ENCODE results near the gene FRRS1L.

Gene FRRS1L

DNA sequence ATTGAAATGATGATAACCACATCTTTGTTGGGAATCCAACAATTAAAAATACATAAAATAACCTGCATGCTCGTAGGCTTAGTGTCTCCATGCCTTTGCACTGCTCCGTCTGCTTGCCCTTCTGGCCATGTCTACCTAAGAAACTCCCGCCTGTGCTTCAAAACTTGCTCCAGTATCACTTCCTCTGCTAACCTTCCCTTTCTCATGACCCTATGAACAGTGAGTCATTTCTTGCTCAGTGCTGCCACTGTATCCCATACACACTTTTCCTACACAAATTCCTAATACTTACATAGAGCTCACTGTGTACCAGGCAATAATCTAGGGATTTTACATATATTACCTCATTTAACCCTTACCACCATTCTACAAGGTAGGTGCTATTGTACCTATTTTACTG is 80.8 kb downstream of the FRRS1L start:
- no peaks in the 10 kb centered on the region for H3K9me3 ChIP-seq (replicated peaks; ENCODE audit: insufficient read depth, low read length)
- TF ChIP-seq EZH2phosphoT487 (IDR thresholded peaks at IDR 0.05; ENCODE audit: low read length), result no peak
- no peak for TF ChIP-seq EZH2 (optimal IDR thresholded peaks at IDR 0.05; ENCODE audit: low read depth, low read length)
- TF ChIP-seq, protein P1, sequence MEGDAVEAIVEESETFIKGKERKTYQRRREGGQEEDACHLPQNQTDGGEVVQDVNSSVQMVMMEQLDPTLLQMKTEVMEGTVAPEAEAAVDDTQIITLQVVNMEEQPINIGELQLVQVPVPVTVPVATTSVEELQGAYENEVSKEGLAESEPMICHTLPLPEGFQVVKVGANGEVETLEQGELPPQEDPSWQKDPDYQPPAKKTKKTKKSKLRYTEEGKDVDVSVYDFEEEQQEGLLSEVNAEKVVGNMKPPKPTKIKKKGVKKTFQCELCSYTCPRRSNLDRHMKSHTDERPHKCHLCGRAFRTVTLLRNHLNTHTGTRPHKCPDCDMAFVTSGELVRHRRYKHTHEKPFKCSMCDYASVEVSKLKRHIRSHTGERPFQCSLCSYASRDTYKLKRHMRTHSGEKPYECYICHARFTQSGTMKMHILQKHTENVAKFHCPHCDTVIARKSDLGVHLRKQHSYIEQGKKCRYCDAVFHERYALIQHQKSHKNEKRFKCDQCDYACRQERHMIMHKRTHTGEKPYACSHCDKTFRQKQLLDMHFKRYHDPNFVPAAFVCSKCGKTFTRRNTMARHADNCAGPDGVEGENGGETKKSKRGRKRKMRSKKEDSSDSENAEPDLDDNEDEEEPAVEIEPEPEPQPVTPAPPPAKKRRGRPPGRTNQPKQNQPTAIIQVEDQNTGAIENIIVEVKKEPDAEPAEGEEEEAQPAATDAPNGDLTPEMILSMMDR (IDR thresholded peaks at IDR 0.05; ENCODE audit: low read length), result no peak
- H3K9me2 ChIP-seq (replicated peaks; ENCODE audit: insufficient read depth, low read length), result no peaks in the 10 kb centered on the region
- no peak overlapping the region for H2AFZ ChIP-seq (ENCODE audit: low read length)
- no peaks in the 10 kb centered on the region for H3K36me3 ChIP-seq (replicated peaks; ENCODE audit: insufficient read depth, low read length)
- H3K27me3 ChIP-seq (replicated peaks; ENCODE audit: insufficient read depth, low read length), result no peaks in the 10 kb centered on the region
- H3K79me2 ChIP-seq (ENCODE audit: low read length), result no peaks in the 10 kb centered on the region
- no peak overlapping the region for H3K4me2 ChIP-seq (ENCODE audit: low read depth, low read length)
- H4K20me1 ChIP-seq (ENCODE audit: insufficient read depth, low read length), result no peaks in the 10 kb centered on the region
- no peak overlapping the region for H3K27ac ChIP-seq (ENCODE audit: low read length)
- DNase-seq, result no peak
- no peaks in the 10 kb centered on the region for H3K4me1 ChIP-seq (ENCODE audit: low read length)
- no peak overlapping the region for H3K4me3 ChIP-seq (ENCODE audit: low read length)
- H3K9ac ChIP-seq (ENCODE audit: low read length), result no peak overlapping the region
- no peaks in the 10 kb centered on the region for H3F3A ChIP-seq (ENCODE audit: insufficient read depth, low read length)

- no peaks in the 10 kb centered on the region for H3K27me3 ChIP-seq (replicated peaks; ENCODE audit: insufficient read depth, low read length)
- no peak overlapping the region for H3K4me3 ChIP-seq (ENCODE audit: low read length)
- H3K9me2 ChIP-seq (replicated peaks; ENCODE audit: insufficient read depth, low read length), result no peaks in the 10 kb centered on the region
- no peak for DNase-seq
- no peaks in the 10 kb centered on the region for H3K9me3 ChIP-seq (replicated peaks; ENCODE audit: insufficient read depth, low read length)
- no peak overlapping the region for H3K4me2 ChIP-seq (ENCODE audit: low read depth, low read length)
- no peaks in the 10 kb centered on the region for H3K4me1 ChIP-seq (ENCODE audit: low read length)
- no peaks in the 10 kb centered on the region for H3K36me3 ChIP-seq (replicated peaks; ENCODE audit: insufficient read depth, low read length)
- no peak for TF ChIP-seq EZH2 (optimal IDR thresholded peaks at IDR 0.05; ENCODE audit: low read depth, low read length)
- TF ChIP-seq, protein P1 (IDR thresholded peaks at IDR 0.05; ENCODE audit: low read length), result no peak
- H3K79me2 ChIP-seq (ENCODE audit: low read length), result no peaks in the 10 kb centered on the region
- no peak overlapping the region for H2AFZ ChIP-seq (ENCODE audit: low read length)
- no peak overlapping the region for H3K9ac ChIP-seq (ENCODE audit: low read length)
- no peak overlapping the region for H3K27ac ChIP-seq (ENCODE audit: low read length)
- H4K20me1 ChIP-seq (ENCODE audit: insufficient read depth, low read length), result no peaks in the 10 kb centered on the region
- H3F3A ChIP-seq (ENCODE audit: insufficient read depth, low read length), result no peaks in the 10 kb centered on the region
Measured at GRCh38 chr9:109085510-109085909, 81.5 kb downstream of the FRRS1L start.

DNA sequence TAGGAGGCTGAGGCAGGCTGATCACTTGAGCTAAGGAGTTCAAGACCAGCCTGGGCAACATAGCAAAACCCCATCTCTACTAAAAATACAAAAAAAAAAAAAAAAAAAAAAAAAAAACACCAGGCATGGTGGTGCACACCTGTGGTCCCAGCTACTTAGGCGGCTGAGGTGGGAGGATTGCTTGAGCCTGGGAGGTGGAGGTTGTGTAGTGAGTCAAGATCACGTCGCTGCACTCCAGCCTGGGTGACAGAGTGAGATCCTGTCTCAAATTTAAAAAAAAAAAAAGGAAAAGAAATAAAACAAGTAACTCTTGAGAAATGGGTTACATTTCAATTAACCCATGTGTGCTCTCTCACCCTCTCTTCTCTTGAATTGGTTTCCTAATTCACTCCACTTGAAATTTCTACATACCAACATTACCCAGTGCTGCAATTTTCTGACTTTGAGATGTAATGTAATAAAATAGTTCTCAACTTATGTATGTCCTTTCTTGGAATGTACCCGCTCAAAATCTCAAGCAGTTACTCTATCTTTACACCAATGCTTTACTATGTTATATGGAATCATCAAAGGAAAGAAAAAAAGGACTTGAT is 83.1 kb downstream of the FRRS1L start:
- Histone ChIP-seq H3K9me3 (replicated peaks; ENCODE audit: insufficient read depth, low read length) (no peaks in the 10 kb centered on the region), H3K79me2 (ENCODE audit: low read length) (no peaks in the 10 kb centered on the region), H3K36me3 (replicated peaks; ENCODE audit: insufficient read depth, low read length) (no peaks in the 10 kb centered on the region), H2AFZ (ENCODE audit: low read length) (no peak overlapping the region), H3K27ac (ENCODE audit: low read length) (no peak overlapping the region), H4K20me1 (ENCODE audit: insufficient read depth, low read length) (no peaks in the 10 kb centered on the region), H3K27me3 (replicated peaks; ENCODE audit: insufficient read depth, low read length) (no peaks in the 10 kb centered on the region), H3K9me2 (replicated peaks; ENCODE audit: insufficient read depth, low read length) (no peaks in the 10 kb centered on the region), H3F3A (ENCODE audit: insufficient read depth, low read length) (no peaks in the 10 kb centered on the region), H3K4me1 (ENCODE audit: low read length) (no peaks in the 10 kb centered on the region), H3K4me3 (ENCODE audit: low read length) (no peak overlapping the region), H3K4me2 (ENCODE audit: low read depth, low read length) (no peak overlapping the region), H3K9ac (ENCODE audit: low read length) (no peak overlapping the region)
- TF ChIP-seq EZH2 (optimal IDR thresholded peaks at IDR 0.05; ENCODE audit: low read depth, low read length) (no peak), EZH2phosphoT487 (IDR thresholded peaks at IDR 0.05; ENCODE audit: low read length) (no peak)
- TF ChIP-seq, protein P1 (IDR thresholded peaks at IDR 0.05; ENCODE audit: low read length), result no peak
- DNase-seq, result no peak

Measured in MM.1S (cell line).